Loucy (cell line): ENCODE results near the gene CCS.

Source experiments
- EZH2phosphoT487 ChIP-seq: fragments of 200-600 bp; IDR thresholded peaks from 2 replicates; pipeline ENCODE4 v1.6.1; 2018; ENCODE audit warnings: antibody characterized with exemption, mild to moderate bottlenecking, moderate library complexity, borderline replicate concordance
- TF ChIP-seq, protein P1 (sequence below): fragments of 200-600 bp; sonication (generic); conservative IDR thresholded peaks from 2 replicates; pipeline ENCODE4 v1.5.1; 2014; ENCODE audit warnings: mild to moderate bottlenecking, antibody characterized with exemption, low read length

DNA sequence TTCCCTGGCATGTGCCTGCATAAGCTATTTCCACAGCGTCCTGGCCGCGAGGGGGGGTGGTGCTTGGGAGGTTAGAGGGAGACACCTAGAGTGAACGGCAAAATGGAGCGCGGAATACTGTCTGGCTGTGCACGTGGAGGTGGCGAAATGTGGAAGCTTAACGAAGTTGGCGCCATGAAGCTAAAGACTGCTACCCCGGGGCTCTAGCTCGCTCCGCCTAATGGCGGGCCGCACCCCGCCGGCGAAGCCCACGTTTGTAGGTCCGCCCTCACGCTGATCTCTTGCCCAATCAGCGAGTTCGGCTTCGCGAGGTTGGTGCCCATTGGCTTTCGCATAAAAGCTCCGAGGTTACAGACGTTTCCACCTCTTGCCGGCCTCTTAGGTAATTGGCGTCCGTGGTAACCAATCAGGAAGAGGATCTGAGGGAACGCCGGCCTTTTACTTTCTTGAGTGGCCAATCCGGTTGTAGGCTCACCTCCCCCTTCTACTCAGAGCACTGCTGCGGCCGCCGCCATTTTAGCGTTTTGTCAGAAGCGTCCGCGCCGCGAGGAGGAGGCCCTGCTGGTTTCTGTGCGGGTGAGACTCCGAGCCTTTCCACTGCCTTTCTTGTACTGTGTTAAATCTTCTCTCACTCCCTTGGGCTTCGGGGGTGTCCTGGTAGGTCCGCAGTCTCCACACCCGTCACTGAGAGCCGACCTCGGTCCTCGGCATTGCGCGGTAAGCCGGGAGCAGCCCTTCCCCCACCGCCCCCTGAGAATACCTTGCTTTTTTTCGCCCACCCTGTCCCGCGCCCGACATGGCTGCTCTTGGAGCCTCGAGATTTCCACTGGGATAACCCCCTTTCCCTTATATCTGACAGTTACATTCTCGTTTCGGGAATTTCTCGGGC, 45.4 kb downstream of the CCS start, which contains the start of gene RBM4:
- no peak for TF ChIP-seq EZH2phosphoT487
- TF ChIP-seq, protein P1, sequence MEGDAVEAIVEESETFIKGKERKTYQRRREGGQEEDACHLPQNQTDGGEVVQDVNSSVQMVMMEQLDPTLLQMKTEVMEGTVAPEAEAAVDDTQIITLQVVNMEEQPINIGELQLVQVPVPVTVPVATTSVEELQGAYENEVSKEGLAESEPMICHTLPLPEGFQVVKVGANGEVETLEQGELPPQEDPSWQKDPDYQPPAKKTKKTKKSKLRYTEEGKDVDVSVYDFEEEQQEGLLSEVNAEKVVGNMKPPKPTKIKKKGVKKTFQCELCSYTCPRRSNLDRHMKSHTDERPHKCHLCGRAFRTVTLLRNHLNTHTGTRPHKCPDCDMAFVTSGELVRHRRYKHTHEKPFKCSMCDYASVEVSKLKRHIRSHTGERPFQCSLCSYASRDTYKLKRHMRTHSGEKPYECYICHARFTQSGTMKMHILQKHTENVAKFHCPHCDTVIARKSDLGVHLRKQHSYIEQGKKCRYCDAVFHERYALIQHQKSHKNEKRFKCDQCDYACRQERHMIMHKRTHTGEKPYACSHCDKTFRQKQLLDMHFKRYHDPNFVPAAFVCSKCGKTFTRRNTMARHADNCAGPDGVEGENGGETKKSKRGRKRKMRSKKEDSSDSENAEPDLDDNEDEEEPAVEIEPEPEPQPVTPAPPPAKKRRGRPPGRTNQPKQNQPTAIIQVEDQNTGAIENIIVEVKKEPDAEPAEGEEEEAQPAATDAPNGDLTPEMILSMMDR: no peak
